ENCODE results near the gene CDPF1. TPM values are rescaled to one million over a fixed set of nuclear protein-coding genes. Genes with fewer than 3 reads are reported as not detected.
A peak's percentile ranks its signal among the peaks of the same experiment; 100 is the strongest.

The CDPF1 gene
- total RNA-seq, 2 donors from 2014 or later: 16.2 to 20.6 TPM

- Histone ChIP-seq H3K27me3 (replicated peaks; ENCODE audit: insufficient read depth) (no peaks in the 10 kb centered on the region), H3K4me3 (no peak overlapping the region), H3K4me1 (replicated peaks) (no peaks in the 10 kb centered on the region), H3K27ac (peak overlapping the region; percentile 85 to 92), H3K9me3 (no peaks in the 10 kb centered on the region), H3K36me3 (peaks cover 0 to 8% of the 10 kb centered on the region in 2 donors)
- intact Hi-C loops (cut with DNase I): loop anchor here (5.0 kb wide), 1 partner anchor 173 kb away; no protein-coding TSS in a partner anchor
- WGBS: 54% methylated on average over 4 of the region's 4 CpGs
- DNase-seq (ENCODE audit: low spot score): no peak
- no peak for TF ChIP-seq POLR2A (IDR thresholded peaks at IDR 0.05)
- TF ChIP-seq POLR2AphosphoS5 (IDR thresholded peaks at IDR 0.05): no peak
- TF ChIP-seq CTCF (IDR thresholded peaks at IDR 0.05): no peak
These were observed 45.3 kb upstream of the CDPF1 start for GRCh38 chr22:46295277-46295971.

- TF ChIP-seq POLR2AphosphoS5 (IDR thresholded peaks at IDR 0.05) (no peak), POLR2A (IDR thresholded peaks at IDR 0.05) (no peak)
- Histone ChIP-seq H3K4me3 (no peak overlapping the region), H3K36me3 (peaks cover 0 to 8% of the 10 kb centered on the region in 2 donors), H3K4me1 (replicated peaks) (no peaks in the 10 kb centered on the region), H3K27me3 (replicated peaks; ENCODE audit: insufficient read depth) (no peaks in the 10 kb centered on the region), H3K9me3 (no peaks in the 10 kb centered on the region), H3K27ac (no peak overlapping the region)
- 89% methylated on average over 2 of the region's 2 CpGs for WGBS
- DNase-seq (ENCODE audit: low spot score): no peak
- intact Hi-C loops (cut with DNase I): loop anchor here (5.0 kb wide), 1 partner anchor 172 kb away; no protein-coding TSS in a partner anchor
These were observed 44.7 kb upstream of the CDPF1 start for GRCh38 chr22:46294784-46295183.

- WGBS: 90% methylated on average over 11 of the region's 11 CpGs
- Histone ChIP-seq H3K4me1 (replicated peaks) (no peaks in the 10 kb centered on the region), H3K27me3 (replicated peaks; ENCODE audit: insufficient read depth) (no peaks in the 10 kb centered on the region), H3K36me3 (peaks cover 0 to 8% of the 10 kb centered on the region in 2 donors), H3K27ac (no peak overlapping the region), H3K9me3 (no peaks in the 10 kb centered on the region), H3K4me3 (no peak overlapping the region)
- no peak for DNase-seq (ENCODE audit: low spot score)
- TF ChIP-seq POLR2A (IDR thresholded peaks at IDR 0.05): no peak
- no peak for TF ChIP-seq POLR2AphosphoS5 (IDR thresholded peaks at IDR 0.05)
- no peak for TF ChIP-seq CTCF (IDR thresholded peaks at IDR 0.05)
- intact Hi-C loops (cut with DNase I): no loop called here
These were observed 43.6 kb upstream of the CDPF1 start for GRCh38 chr22:46293577-46294260.

GRCh38 chr22:46292732-46293131 lies 42.6 kb upstream of the CDPF1 start:
- TF ChIP-seq POLR2A (IDR thresholded peaks at IDR 0.05) (no peak), CTCF (IDR thresholded peaks at IDR 0.05) (no peak), POLR2AphosphoS5 (IDR thresholded peaks at IDR 0.05) (no peak)
- Histone ChIP-seq H3K4me1 (replicated peaks) (no peaks in the 10 kb centered on the region), H3K36me3 (peaks cover 0 to 8% of the 10 kb centered on the region in 2 donors), H3K9me3 (no peaks in the 10 kb centered on the region), H3K27ac (no peak overlapping the region), H3K4me3 (no peak overlapping the region), H3K27me3 (replicated peaks; ENCODE audit: insufficient read depth) (no peaks in the 10 kb centered on the region)
- no peak for DNase-seq (ENCODE audit: low spot score)
- WGBS: 95% methylated on average over 9 of the region's 14 CpGs
- intact Hi-C loops (cut with DNase I): no loop called here

- Histone ChIP-seq H3K4me3 (no peak overlapping the region), H3K27ac (no peak overlapping the region), H3K9me3 (no peaks in the 10 kb centered on the region), H3K36me3 (peaks cover 0 to 8% of the 10 kb centered on the region in 2 donors), H3K27me3 (replicated peaks; ENCODE audit: insufficient read depth) (no peaks in the 10 kb centered on the region), H3K4me1 (replicated peaks) (no peaks in the 10 kb centered on the region)
- TF ChIP-seq POLR2AphosphoS5 (IDR thresholded peaks at IDR 0.05) (no peak), CTCF (IDR thresholded peaks at IDR 0.05) (no peak), POLR2A (IDR thresholded peaks at IDR 0.05) (no peak)
- intact Hi-C loops (cut with DNase I): no loop called here
- no peak for DNase-seq (ENCODE audit: low spot score)
- WGBS: 97% methylated on average over 3 of the region's 3 CpGs
These were observed 42.1 kb upstream of the CDPF1 start for GRCh38 chr22:46292173-46292572.

Data from prostate gland (tissue), 2 donors.